Measurements from ENCODE around the gene PIP4K2B.
"Not testable (repeated sequence)": the region's sequence is repeated elsewhere in the genome, so short reads cannot be mapped to it uniquely, and the experiment has no call there.

PIP4K2B gene

DNA sequence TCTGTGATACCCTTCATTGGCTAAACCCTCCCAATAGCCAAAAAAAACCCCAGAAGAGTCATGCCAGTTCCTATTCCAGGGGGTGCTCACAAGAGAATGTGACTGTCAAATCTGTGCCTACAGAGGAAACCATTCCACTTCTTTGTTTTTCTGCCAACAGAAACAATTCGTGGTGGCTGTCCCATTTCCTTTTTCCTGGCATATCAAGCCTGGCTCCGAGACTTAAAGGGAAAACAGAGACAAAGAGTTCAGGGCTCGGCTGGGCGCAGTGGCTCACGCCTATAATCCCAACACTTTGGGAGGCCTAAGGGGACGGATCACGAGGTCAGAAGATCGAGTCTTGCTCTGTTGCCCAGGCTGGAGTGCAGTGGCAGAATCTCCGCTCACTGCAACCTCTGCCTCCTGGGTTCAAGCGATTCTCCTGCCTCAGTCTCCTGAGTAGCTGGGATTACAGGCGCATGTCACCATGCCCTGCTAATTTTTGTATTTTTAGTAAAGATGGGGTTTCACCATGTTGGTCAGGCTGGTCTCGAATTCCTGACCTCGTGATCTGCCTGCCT lies 9.1 kb downstream of the PIP4K2B start:
- Mint-ChIP-seq H3K27ac (peak overlapping the region in 1 of 2 donors; percentile 91), H3K4me1 (peaks cover 21% of the 10 kb centered on the region)
- not testable (repeated sequence) for H3K27me3 Mint-ChIP-seq, H3K4me3 Mint-ChIP-seq, DNase-seq, H3K9me3 Mint-ChIP-seq, ATAC-seq

DNA sequence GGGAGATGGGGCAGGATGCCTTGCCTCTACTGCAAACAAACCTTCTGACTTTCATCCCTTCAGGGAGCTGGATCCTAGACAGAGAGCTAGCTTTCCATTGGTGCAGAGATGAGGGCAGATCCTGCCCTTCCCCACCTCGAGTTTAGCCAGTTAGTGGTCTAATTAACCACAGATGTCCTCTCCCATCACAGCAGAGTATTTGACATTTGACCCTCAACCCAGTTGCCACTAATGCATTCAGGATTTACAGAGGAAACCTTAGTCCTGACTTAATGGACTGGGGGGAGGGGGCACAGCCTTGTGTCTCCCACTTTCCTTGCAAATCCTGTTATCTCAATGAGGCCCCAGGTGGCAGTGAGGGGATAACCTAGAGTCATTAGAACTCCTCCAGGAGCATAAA lies 10.2 kb downstream of the PIP4K2B start:
- no peak overlapping the region for H3K4me3 Mint-ChIP-seq
- ATAC-seq = no peak
- H3K4me1 Mint-ChIP-seq = peaks cover 14% of the 10 kb centered on the region
- peak overlapping the region in 1 of 2 donors; percentile 55 for H3K27ac Mint-ChIP-seq
- no peaks in the 10 kb centered on the region for H3K27me3 Mint-ChIP-seq
- H3K9me3 Mint-ChIP-seq = no peaks in the 10 kb centered on the region
- DNase-seq = no peak

- H3K4me3 Mint-ChIP-seq, H3K27me3 Mint-ChIP-seq, DNase-seq, ATAC-seq, H3K9me3 Mint-ChIP-seq: not testable (repeated sequence)
- H3K27ac Mint-ChIP-seq = peak overlapping the region; percentile 46 to 59
- H3K4me1 Mint-ChIP-seq = peaks cover 12% of the 10 kb centered on the region
Observed at GRCh38 chr17:38787999-38788398, 11.4 kb downstream of the PIP4K2B start.

- Mint-ChIP-seq H3K4me1 (peaks cover 12% of the 10 kb centered on the region), H3K4me3 (no peak overlapping the region), H3K27ac (no peak overlapping the region), H3K9me3 (no peaks in the 10 kb centered on the region), H3K27me3 (no peaks in the 10 kb centered on the region)
- no peak for DNase-seq
- ATAC-seq = no peak
Observed at GRCh38 chr17:38786372-38786771, 13.0 kb downstream of the PIP4K2B start.

GRCh38 chr17:38783227-38783626 lies 16.1 kb downstream of the PIP4K2B start:
- DNase-seq (no peak), ATAC-seq (no peak)
- Mint-ChIP-seq H3K27ac (no peak overlapping the region), H3K4me3 (no peak overlapping the region), H3K9me3 (no peaks in the 10 kb centered on the region), H3K27me3 (no peaks in the 10 kb centered on the region), H3K4me1 (peaks cover 5% of the 10 kb centered on the region)

DNA sequence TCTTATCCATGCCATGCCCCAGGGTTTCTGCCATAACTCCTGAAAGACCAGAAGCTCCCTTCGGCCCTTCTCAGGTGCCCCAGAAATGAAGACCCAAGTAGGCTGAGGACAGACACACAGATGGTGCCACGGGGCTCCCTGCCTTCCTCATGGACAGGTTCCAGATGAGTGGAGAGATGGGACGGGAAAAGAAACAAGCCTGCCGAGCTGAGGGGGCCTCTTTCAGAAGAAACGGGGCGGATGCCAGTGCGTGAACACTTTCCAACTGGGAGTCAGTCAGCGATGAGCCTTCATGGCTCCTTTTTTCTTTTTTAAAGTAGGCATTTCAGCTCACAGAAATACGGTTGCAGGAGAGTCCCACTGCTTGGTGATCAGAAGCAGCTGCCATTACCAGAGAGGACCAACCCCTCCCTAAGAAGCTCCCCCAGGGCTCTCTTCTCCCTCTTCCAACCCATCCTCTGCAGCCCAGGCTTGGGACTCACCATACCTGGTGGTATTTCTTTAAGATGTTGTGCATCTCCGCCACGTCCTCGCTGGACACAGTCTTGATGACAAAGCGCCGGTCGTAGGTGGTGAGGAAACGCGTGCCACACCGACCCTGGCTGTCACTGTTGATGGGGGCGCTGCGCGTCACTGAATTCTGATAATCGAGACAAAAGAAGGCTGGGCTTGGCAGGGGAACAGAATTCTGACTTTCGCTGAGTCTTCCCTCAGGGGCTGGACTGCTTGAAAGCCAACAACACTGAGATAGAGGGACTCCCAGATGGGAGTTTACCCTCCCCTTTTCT lies 19.2 kb downstream of the PIP4K2B start:
- ATAC-seq (no peak), DNase-seq (no peak)
- Mint-ChIP-seq H3K27me3 (no peaks in the 10 kb centered on the region), H3K4me1 (peaks cover 5% of the 10 kb centered on the region), H3K4me3 (no peak overlapping the region), H3K27ac (peak overlapping the region in 1 of 2 donors; percentile 63), H3K9me3 (no peaks in the 10 kb centered on the region)

GRCh38 chr17:38777641-38778250 lies 21.6 kb downstream of the PIP4K2B start:
- ATAC-seq (no peak), DNase-seq (no peak)
- Mint-ChIP-seq H3K4me1 (no peaks in the 10 kb centered on the region), H3K27ac (no peak overlapping the region), H3K27me3 (no peaks in the 10 kb centered on the region), H3K4me3 (no peak overlapping the region), H3K9me3 (no peaks in the 10 kb centered on the region)

GRCh38 chr17:38773258-38773657 lies 26.1 kb downstream of the PIP4K2B start:
- ATAC-seq (no peak), DNase-seq (no peak)
- Mint-ChIP-seq H3K27ac (no peak overlapping the region), H3K4me3 (no peak overlapping the region), H3K4me1 (no peaks in the 10 kb centered on the region), H3K9me3 (no peaks in the 10 kb centered on the region), H3K27me3 (no peaks in the 10 kb centered on the region)

GRCh38 chr17:38768417-38768816 lies 30.9 kb downstream of the PIP4K2B start:
- ATAC-seq (no peak), DNase-seq (no peak)
- H3K4me1 Mint-ChIP-seq = peaks cover 12% of the 10 kb centered on the region
- no peak overlapping the region for H3K4me3 Mint-ChIP-seq
- peak overlapping the region; percentile 50 to 95 for H3K27ac Mint-ChIP-seq
- no peaks in the 10 kb centered on the region for H3K9me3 Mint-ChIP-seq
- H3K27me3 Mint-ChIP-seq = no peaks in the 10 kb centered on the region

DNA sequence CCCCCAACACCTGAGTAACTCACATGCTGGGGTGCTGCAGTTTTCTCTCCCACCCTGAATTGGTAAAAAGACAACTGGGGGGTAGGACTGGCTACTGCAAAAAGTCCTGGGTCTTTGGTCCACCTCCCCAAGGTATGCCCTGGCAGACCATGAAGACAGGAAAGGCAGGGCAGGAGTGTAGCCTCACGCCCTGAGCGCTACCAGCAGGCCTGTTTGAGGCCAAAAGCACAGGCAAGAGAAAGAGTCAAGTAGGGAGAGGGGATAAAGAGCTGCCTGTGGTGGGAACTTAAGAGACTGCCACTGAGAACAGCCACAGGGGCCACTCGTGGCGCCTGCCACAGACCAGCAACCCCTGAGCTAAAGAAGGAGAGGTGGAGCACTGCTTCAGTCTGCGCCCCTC lies 33.0 kb downstream of the PIP4K2B start:
- Mint-ChIP-seq H3K4me3 (no peak overlapping the region), H3K27ac (peak overlapping the region; percentile 58 to 75), H3K27me3 (no peaks in the 10 kb centered on the region), H3K9me3 (no peaks in the 10 kb centered on the region), H3K4me1 (peaks cover 18% of the 10 kb centered on the region)
- no peak for ATAC-seq
- no peak for DNase-seq

- DNase-seq (no peak), ATAC-seq (no peak)
- Mint-ChIP-seq H3K4me3 (no peak overlapping the region), H3K27ac (peak overlapping the region; percentile 73 to 75), H3K9me3 (no peaks in the 10 kb centered on the region), H3K4me1 (peaks cover 21% of the 10 kb centered on the region), H3K27me3 (no peaks in the 10 kb centered on the region)
Observed at GRCh38 chr17:38762231-38762630, 37.1 kb downstream of the PIP4K2B start.

GRCh38 chr17:38761612-38762011 lies 37.7 kb downstream of the PIP4K2B start:
- ATAC-seq (peak; percentile 77), DNase-seq (peak; percentile 29 to 52)
- Mint-ChIP-seq H3K9me3 (no peaks in the 10 kb centered on the region), H3K27ac (peak overlapping the region; percentile 66 to 75), H3K4me3 (no peak overlapping the region), H3K4me1 (peaks cover 20% of the 10 kb centered on the region), H3K27me3 (no peaks in the 10 kb centered on the region)

DNA sequence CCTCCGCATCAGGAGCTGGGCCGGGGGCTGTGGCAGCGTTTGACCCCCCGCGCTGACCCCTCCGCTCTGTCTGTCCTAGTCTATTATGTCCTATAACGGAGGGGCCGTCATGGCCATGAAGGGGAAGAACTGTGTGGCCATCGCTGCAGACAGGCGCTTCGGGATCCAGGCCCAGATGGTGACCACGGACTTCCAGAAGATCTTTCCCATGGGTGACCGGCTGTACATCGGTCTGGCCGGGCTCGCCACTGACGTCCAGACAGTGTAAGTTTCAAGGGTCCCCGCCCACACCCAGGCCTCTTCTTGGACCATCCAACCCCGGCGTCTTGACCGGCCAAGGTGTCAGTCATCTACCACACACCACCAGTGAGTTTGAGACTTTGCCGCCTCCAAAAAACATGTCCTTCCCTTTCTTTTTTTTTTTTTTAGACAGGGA lies 46.3 kb downstream of the PIP4K2B start:
- peak overlapping the region; percentile 90 to 94 for H3K4me3 Mint-ChIP-seq
- no peak for DNase-seq
- no peaks in the 10 kb centered on the region for H3K9me3 Mint-ChIP-seq
- no peak for ATAC-seq
- H3K27me3 Mint-ChIP-seq = peaks cover 31% of the 10 kb centered on the region
- H3K4me1 Mint-ChIP-seq = peaks cover 45% of the 10 kb centered on the region
- H3K27ac Mint-ChIP-seq = peak overlapping the region; percentile 98 to 99

GRCh38 chr17:38752308-38753070 lies 46.9 kb downstream of the PIP4K2B start, which contains the start of gene PSMB3:
Gene PSMB3, plus strand, starts transcription at chr17:38752741. Its CDS starts 86 bp downstream, at chr17:38752827.
- H3K27ac Mint-ChIP-seq = peak within 1 kb of the TSS; percentile 98 to 99
- H3K4me1 Mint-ChIP-seq = peaks cover 51% of the 10 kb centered on the region
- peaks cover 37% of the 10 kb centered on the region for H3K27me3 Mint-ChIP-seq
- peak; percentile 91 for ATAC-seq
- no peaks in the 10 kb centered on the region for H3K9me3 Mint-ChIP-seq
- DNase-seq = peak; percentile 97 to 99
- H3K4me3 Mint-ChIP-seq = peak within 1 kb of the TSS; percentile 90 to 94

- ATAC-seq (peak; percentile 53), DNase-seq (peak; percentile 87 to 92)
- Mint-ChIP-seq H3K4me3 (peak overlapping the region; percentile 90 to 94), H3K4me1 (peaks cover 55% of the 10 kb centered on the region), H3K27ac (peak overlapping the region; percentile 98 to 99), H3K27me3 (peaks cover 43% of the 10 kb centered on the region), H3K9me3 (no peaks in the 10 kb centered on the region)
Observed at GRCh38 chr17:38751808-38752307, 47.5 kb downstream of the PIP4K2B start.
